Measurements from ENCODE around the gene C2CD2L. TPM values are rescaled to one million over a fixed set of nuclear protein-coding genes. Genes with fewer than 3 reads are reported as not detected.

Gene C2CD2L
- total RNA-seq, 1 experiment from 2014 or later: 6.4 TPM

- DNase-seq (ENCODE audit: low spot score) (peak; percentile 38), ATAC-seq (peak; percentile 11)
- H3K36me3 Mint-ChIP-seq: no peaks in the 10 kb centered on the region
- CTCF ChIA-PET: interaction anchor here (0.9 to 2.9 kb wide), 5 partner anchors 36 to 248 kb away, joined by 3 to 14 read pairs (median 3); partner anchors contain the start of gene CBL
- TF ChIP-seq E2F5 (CRISPR knock-in tag; IDR thresholded peaks at IDR 0.05) (no peak), FOXJ3 (CRISPR knock-in tag; IDR thresholded peaks at IDR 0.05; ENCODE audit: borderline replicate concordance) (no peak), ZNF423 (CRISPR knock-in tag; IDR thresholded peaks at IDR 0.05) (no peak), NFATC4 (CRISPR knock-in tag; IDR thresholded peaks at IDR 0.05) (no peak), PRRX2 (CRISPR knock-in tag; IDR thresholded peaks at IDR 0.05) (no peak), KAT7 (CRISPR knock-in tag; IDR thresholded peaks at IDR 0.05; ENCODE audit: borderline replicate concordance) (no peak), ZBTB43 (CRISPR knock-in tag; IDR thresholded peaks at IDR 0.05) (no peak), ELF4 (CRISPR knock-in tag; IDR thresholded peaks at IDR 0.05; ENCODE audit: low read depth) (no peak), NR1H2 (CRISPR knock-in tag; IDR thresholded peaks at IDR 0.05) (no peak), ESRRA (CRISPR knock-in tag; IDR thresholded peaks at IDR 0.05; ENCODE audit: borderline replicate concordance) (no peak), ZNF281 (CRISPR knock-in tag; IDR thresholded peaks at IDR 0.05) (no peak), MAX (CRISPR knock-in tag; IDR thresholded peaks at IDR 0.05) (no peak), TEAD4 (CRISPR knock-in tag; IDR thresholded peaks at IDR 0.05) (no peak), ZNF121 (CRISPR knock-in tag; IDR thresholded peaks at IDR 0.05) (no peak), CREM (CRISPR knock-in tag; IDR thresholded peaks at IDR 0.05) (no peak), EMX1 (CRISPR knock-in tag; IDR thresholded peaks at IDR 0.05) (no peak), NFYB (CRISPR knock-in tag; conservative IDR thresholded peaks at IDR 0.05; ENCODE audit: low read depth) (no peak), USF1 (CRISPR knock-in tag; IDR thresholded peaks at IDR 0.05) (no peak)
- POLR2A ChIA-PET: interaction anchor here (2.6 kb wide), 1 partner anchor 23 kb away, joined by 7 read pairs; the partner anchor contains the start of gene HMBS
- no peaks in the 10 kb centered on the region for H3K9me3 Mint-ChIP-seq
- peaks cover 18% of the 10 kb centered on the region for H3K27me3 Mint-ChIP-seq (ENCODE audit: low read depth)
- peaks cover 36% of the 10 kb centered on the region for H3K4me1 Mint-ChIP-seq
- H3K4me3 Mint-ChIP-seq: peak overlapping the region; percentile 74
- no peak overlapping the region for H3K27ac Mint-ChIP-seq
Measured at GRCh38 chr11:119108146-119108856, 1.2 kb downstream of the C2CD2L start.

- CTCF ChIA-PET: interaction anchor here (0.9 to 2.9 kb wide), 5 partner anchors 36 to 247 kb away, joined by 3 to 14 read pairs (median 3); partner anchors contain the start of gene CBL
- Mint-ChIP-seq H3K27ac (no peak overlapping the region), H3K4me3 (peak overlapping the region; percentile 74), H3K9me3 (no peaks in the 10 kb centered on the region), H3K36me3 (no peaks in the 10 kb centered on the region), H3K27me3 (ENCODE audit: low read depth) (peaks cover 18% of the 10 kb centered on the region), H3K4me1 (peaks cover 34% of the 10 kb centered on the region)
- ATAC-seq: no peak
- no peak for DNase-seq (ENCODE audit: low spot score)
- POLR2A ChIA-PET: interaction anchor here (1.9 kb wide), 1 partner anchor 13 kb away, joined by 6 read pairs; the partner anchor contains the start of gene HINFP
- TF ChIP-seq ZNF263 (CRISPR knock-in tag; IDR thresholded peaks at IDR 0.05; ENCODE audit: low read depth): no peak
- no peak for TF ChIP-seq ZBTB21 (CRISPR knock-in tag; IDR thresholded peaks at IDR 0.05; ENCODE audit: borderline replicate concordance)
- TF ChIP-seq JUN (CRISPR knock-in tag; IDR thresholded peaks at IDR 0.05): no peak
- TF ChIP-seq ZNF425 (CRISPR knock-in tag; conservative IDR thresholded peaks at IDR 0.05): no peak
- no peak for TF ChIP-seq STAT6 (CRISPR knock-in tag; conservative IDR thresholded peaks at IDR 0.05; ENCODE audit: low read depth)
- no peak for TF ChIP-seq SOX15 (CRISPR knock-in tag; IDR thresholded peaks at IDR 0.05)
- no peak for TF ChIP-seq PRRX2 (CRISPR knock-in tag; IDR thresholded peaks at IDR 0.05)
Measured at GRCh38 chr11:119108857-119109221, 1.7 kb downstream of the C2CD2L start.
